ENCODE measurements around the gene FAM186B. TPM values are rescaled to one million over a fixed set of nuclear protein-coding genes. Genes with fewer than 3 reads are reported as not detected.

FAM186B gene
- total and polyA plus RNA-seq, 2 of the 13 experiments (the other 11 are each of a cell fraction or from before 2014, with no cell fraction given): 0.07 to 0.20 TPM

DNA sequence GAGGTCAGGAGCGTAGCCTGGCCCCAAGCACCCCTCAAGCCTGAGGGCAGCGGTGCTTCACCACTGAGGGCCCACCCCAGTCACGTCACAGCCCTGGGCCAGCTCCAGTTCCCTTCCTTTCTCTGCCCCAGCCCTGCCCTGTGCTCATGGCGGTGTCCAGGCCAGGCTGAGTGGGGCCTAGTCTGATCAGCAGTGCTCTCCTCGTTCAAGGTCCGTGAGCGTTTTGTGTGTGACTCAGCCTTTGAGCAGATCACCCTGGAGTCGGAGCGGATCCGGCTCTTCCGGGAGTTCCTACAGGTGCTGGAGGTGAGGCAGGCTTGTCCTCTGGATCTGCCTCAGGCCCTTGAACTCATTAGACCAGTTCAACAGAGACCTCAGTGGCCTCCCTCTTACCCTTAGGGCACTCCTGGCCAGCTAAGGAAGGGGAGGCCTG, 36.9 kb upstream of the FAM186B start (continued):
- TF ChIP-seq, protein P1, sequence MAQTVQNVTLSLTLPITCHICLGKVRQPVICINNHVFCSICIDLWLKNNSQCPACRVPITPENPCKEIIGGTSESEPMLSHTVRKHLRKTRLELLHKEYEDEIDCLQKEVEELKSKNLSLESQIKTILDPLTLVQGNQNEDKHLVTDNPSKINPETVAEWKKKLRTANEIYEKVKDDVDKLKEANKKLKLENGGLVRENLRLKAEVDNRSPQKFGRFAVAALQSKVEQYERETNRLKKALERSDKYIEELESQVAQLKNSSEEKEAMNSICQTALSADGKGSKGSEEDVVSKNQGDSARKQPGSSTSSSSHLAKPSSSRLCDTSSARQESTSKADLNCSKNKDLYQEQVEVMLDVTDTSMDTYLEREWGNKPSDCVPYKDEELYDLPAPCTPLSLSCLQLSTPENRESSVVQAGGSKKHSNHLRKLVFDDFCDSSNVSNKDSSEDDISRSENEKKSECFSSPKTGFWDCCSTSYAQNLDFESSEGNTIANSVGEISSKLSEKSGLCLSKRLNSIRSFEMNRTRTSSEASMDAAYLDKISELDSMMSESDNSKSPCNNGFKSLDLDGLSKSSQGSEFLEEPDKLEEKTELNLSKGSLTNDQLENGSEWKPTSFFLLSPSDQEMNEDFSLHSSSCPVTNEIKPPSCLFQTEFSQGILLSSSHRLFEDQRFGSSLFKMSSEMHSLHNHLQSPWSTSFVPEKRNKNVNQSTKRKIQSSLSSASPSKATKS (CRISPR knock-in tag; IDR thresholded peaks at IDR 0.05): no peak
- TF ChIP-seq ZNF292 (CRISPR knock-in tag; IDR thresholded peaks at IDR 0.05; ENCODE audit: borderline replicate concordance, low read depth) (peak; percentile 73; the same call in 1 of the 2 replicates), FOXK2 (IDR thresholded peaks at IDR 0.05) (no peak), ZNF672 (CRISPR knock-in tag; IDR thresholded peaks at IDR 0.05) (no peak), ESRRA (CRISPR knock-in tag; IDR thresholded peaks at IDR 0.05; ENCODE audit: low read depth) (peak; percentile 36; the same call in 1 of the 2 replicates), SOX13 (IDR thresholded peaks at IDR 0.05) (no peak), SOX13 (CRISPR knock-in tag; conservative IDR thresholded peaks at IDR 0.05 in 1 of 2, IDR thresholded peaks at IDR 0.05 in 1 of 2) (0 out of 4 replicates have a peak, but pooled peaks of 1 of the 2 experiments have one; percentile 12), MIER2 (CRISPR knock-in tag; IDR thresholded peaks at IDR 0.05) (no peak), CEBPG (CRISPR knock-in tag; IDR thresholded peaks at IDR 0.05) (no peak), ZNF530 (CRISPR knock-in tag; IDR thresholded peaks at IDR 0.05; ENCODE audit: low read depth) (no peak), SOX5 (CRISPR knock-in tag; IDR thresholded peaks at IDR 0.05; ENCODE audit: borderline replicate concordance) (peak; percentile 48; the same call in 1 of the 2 replicates), ZFP36L1 (CRISPR knock-in tag; IDR thresholded peaks at IDR 0.05) (no peak), SAFB2 (CRISPR knock-in tag; IDR thresholded peaks at IDR 0.05; ENCODE audit: borderline replicate concordance, low read depth) (peak; percentile 45; the same call in 1 of the 2 replicates), HDAC1 (CRISPR knock-in tag; IDR thresholded peaks at IDR 0.05) (peak; percentile 56; the same call in 1 of the 2 replicates), ZNF607 (CRISPR knock-in tag; IDR thresholded peaks at IDR 0.05; ENCODE audit: borderline replicate concordance) (no peak; the same call in 1 of the 2 replicates), KLF13 (CRISPR knock-in tag; IDR thresholded peaks at IDR 0.05) (no peak), ZNF260 (CRISPR knock-in tag; IDR thresholded peaks at IDR 0.05; ENCODE audit: borderline replicate concordance, low read depth) (no peak), TAF15 (IDR thresholded peaks at IDR 0.05; ENCODE audit: low read depth, low read length, poor library complexity, severe bottlenecking) (no peak), RBFOX2 (IDR thresholded peaks at IDR 0.05; ENCODE audit: low read depth, low read length) (peak; percentile 64)
- TF ChIP-seq, protein P2, sequence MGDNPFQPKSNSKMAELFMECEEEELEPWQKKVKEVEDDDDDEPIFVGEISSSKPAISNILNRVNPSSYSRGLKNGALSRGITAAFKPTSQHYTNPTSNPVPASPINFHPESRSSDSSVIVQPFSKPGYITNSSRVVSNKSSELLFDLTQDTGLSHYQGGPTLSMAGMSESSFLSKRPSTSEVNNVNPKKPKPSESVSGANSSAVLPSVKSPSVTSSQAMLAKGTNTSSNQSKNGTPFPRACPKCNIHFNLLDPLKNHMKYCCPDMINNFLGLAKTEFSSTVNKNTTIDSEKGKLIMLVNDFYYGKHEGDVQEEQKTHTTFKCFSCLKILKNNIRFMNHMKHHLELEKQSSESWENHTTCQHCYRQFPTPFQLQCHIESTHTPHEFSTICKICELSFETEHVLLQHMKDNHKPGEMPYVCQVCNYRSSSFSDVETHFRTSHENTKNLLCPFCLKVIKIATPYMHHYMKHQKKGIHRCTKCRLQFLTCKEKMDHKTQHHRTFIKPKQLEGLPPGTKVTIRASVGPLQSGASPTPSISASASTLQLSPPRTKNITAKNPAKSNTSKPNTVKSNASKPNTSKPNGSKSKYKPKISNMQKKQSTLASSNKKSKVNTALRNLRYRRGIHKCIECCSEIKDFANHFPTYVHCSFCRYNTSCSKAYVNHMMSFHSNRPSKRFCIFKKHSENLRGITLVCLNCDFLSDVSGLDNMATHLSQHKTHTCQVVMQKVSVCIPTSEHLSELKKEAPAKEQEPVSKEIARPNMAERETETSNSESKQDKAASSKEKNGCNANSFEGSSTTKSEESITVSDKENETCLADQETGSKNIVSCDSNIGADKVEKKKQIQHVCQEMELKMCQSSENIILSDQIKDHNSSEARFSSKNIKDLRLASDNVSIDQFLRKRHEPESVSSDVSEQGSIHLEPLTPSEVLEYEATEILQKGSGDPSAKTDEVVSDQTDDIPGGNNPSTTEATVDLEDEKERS (CRISPR knock-in tag; IDR thresholded peaks at IDR 0.05): no peak
- TF ChIP-seq, protein P3, sequence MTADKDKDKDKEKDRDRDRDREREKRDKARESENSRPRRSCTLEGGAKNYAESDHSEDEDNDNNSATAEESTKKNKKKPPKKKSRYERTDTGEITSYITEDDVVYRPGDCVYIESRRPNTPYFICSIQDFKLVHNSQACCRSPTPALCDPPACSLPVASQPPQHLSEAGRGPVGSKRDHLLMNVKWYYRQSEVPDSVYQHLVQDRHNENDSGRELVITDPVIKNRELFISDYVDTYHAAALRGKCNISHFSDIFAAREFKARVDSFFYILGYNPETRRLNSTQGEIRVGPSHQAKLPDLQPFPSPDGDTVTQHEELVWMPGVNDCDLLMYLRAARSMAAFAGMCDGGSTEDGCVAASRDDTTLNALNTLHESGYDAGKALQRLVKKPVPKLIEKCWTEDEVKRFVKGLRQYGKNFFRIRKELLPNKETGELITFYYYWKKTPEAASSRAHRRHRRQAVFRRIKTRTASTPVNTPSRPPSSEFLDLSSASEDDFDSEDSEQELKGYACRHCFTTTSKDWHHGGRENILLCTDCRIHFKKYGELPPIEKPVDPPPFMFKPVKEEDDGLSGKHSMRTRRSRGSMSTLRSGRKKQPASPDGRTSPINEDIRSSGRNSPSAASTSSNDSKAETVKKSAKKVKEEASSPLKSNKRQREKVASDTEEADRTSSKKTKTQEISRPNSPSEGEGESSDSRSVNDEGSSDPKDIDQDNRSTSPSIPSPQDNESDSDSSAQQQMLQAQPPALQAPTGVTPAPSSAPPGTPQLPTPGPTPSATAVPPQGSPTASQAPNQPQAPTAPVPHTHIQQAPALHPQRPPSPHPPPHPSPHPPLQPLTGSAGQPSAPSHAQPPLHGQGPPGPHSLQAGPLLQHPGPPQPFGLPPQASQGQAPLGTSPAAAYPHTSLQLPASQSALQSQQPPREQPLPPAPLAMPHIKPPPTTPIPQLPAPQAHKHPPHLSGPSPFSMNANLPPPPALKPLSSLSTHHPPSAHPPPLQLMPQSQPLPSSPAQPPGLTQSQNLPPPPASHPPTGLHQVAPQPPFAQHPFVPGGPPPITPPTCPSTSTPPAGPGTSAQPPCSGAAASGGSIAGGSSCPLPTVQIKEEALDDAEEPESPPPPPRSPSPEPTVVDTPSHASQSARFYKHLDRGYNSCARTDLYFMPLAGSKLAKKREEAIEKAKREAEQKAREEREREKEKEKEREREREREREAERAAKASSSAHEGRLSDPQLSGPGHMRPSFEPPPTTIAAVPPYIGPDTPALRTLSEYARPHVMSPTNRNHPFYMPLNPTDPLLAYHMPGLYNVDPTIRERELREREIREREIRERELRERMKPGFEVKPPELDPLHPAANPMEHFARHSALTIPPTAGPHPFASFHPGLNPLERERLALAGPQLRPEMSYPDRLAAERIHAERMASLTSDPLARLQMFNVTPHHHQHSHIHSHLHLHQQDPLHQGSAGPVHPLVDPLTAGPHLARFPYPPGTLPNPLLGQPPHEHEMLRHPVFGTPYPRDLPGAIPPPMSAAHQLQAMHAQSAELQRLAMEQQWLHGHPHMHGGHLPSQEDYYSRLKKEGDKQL (CRISPR knock-in tag; IDR thresholded peaks at IDR 0.05; ENCODE audit: low read depth): no peak
